Measurements from ENCODE around the gene POR. TPM values are rescaled to one million over a fixed set of nuclear protein-coding genes. Genes with fewer than 3 reads are reported as not detected.
A peak's percentile ranks its signal among the peaks of the same experiment; 100 is the strongest.

Gene POR
- total and polyA plus RNA-seq, 2 of the 13 experiments (the other 11 are each of a cell fraction or from before 2014, with no cell fraction given): 145 to 266 TPM

GRCh38 chr7:75906991-75907667 lies 7.8 kb upstream of the POR start (continued):
- TF ChIP-seq ZNF570 (CRISPR knock-in tag; IDR thresholded peaks at IDR 0.05; ENCODE audit: borderline replicate concordance) (no peak), KLF15 (CRISPR knock-in tag; IDR thresholded peaks at IDR 0.05; ENCODE audit: borderline replicate concordance) (no peak), ZNF800 (CRISPR knock-in tag; IDR thresholded peaks at IDR 0.05) (0 out of 2 replicates have a peak, but pooled peaks have one; percentile 30), ZNF878 (CRISPR knock-in tag; IDR thresholded peaks at IDR 0.05) (peak; percentile 50; the same call in 1 of the 2 replicates), ZNF614 (CRISPR knock-in tag; IDR thresholded peaks at IDR 0.05; ENCODE audit: borderline replicate concordance) (no peak), RERE (CRISPR knock-in tag; IDR thresholded peaks at IDR 0.05; ENCODE audit: low read depth) (peak; percentile 42; the same call in 1 of the 2 replicates), MYC (CRISPR knock-in tag; IDR thresholded peaks at IDR 0.05; ENCODE audit: borderline replicate concordance) (peak; percentile 53), THAP8 (CRISPR knock-in tag; IDR thresholded peaks at IDR 0.05; ENCODE audit: borderline replicate concordance) (no peak), ELF3 (CRISPR knock-in tag; IDR thresholded peaks at IDR 0.05) (peak; percentile 66; the same call in 1 of the 2 replicates), CREB1 (IDR thresholded peaks at IDR 0.05) (peak; percentile 27; the same call in 1 of the 2 replicates), CREB1 (CRISPR knock-in tag; IDR thresholded peaks at IDR 0.05) (no peak; the same call in 1 of the 2 replicates), RCOR2 (CRISPR knock-in tag; IDR thresholded peaks at IDR 0.05) (no peak), TRAFD1 (CRISPR knock-in tag; IDR thresholded peaks at IDR 0.05; ENCODE audit: borderline replicate concordance) (no peak), ETV5 (CRISPR knock-in tag; IDR thresholded peaks at IDR 0.05; ENCODE audit: borderline replicate concordance) (peak; percentile 93), ZNF552 (CRISPR knock-in tag; IDR thresholded peaks at IDR 0.05; ENCODE audit: borderline replicate concordance) (no peak), ZSCAN9 (CRISPR knock-in tag; IDR thresholded peaks at IDR 0.05; ENCODE audit: borderline replicate concordance) (no peak), ZFY (CRISPR knock-in tag; IDR thresholded peaks at IDR 0.05) (no peak)
